GM18508 (cell line): ENCODE data around the gene BIRC2.

ENCODE experiments used
- ATAC-seq: cut with Tn5 transposase; IDR thresholded peaks from one replicate; pipeline ENCODE4 v1.9.1; 2021; ENCODE audit warnings: moderate number of reproducible peaks; ENCODE audit not compliant: insufficient read depth, unreplicated experiment

BIRC2 gene

DNA sequence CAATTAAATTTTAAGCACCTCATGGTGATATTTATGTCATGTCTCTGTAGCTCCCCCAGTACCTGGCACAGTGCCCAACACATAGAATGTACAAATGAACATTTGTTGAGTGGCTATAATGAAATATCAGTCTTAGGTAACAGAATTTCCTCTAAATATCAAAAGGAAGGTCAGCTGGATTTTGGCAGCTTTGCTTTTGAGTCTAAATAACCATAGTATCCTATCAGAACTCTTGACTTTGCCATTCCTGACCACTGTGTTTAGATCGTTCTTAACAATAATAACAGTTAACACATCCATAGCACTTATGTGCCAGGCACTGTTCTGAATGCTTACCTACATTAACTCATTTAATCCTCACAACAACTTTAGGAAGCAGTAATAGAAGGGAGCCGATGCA lies 79.0 kb downstream of the BIRC2 start:
- ATAC-seq: no peak

DNA sequence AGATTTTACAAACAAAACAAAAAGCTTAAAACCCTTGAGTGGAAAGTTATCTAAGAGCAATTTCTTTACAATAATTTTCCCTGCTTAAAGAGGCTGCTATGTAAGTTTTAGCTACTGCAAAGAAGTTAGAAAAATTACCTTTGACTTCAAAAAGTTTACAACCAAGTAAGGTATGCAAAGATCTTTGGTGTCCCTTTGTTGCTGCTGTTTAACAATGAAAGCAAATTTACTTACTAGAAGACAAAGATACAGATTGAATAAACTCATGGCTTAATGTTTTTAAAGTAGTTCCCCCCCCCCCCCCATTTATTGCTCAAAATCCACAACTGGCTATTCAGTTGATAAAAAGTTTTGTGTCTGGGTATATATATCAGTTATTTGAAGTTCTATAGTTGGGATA lies 79.6 kb downstream of the BIRC2 start:
- ATAC-seq: no peak

DNA sequence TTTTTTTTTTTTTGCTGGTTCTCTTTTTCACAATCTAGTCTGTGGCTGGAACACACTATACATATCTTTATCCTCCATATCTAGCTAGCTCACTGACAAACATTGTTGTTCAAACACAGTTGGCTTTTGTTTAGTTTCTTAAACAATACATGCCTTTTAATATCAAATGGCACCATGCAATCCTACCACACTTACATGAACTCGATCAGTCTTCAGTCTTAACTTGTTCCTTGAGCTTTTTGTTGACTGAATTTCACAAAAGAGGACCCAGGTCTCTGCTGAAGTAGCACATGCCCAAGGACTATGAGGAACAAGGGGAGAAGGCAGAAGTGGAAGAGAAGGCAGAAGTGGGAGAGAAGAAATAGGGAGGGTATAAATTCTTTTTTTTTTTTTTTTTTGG lies 80.1 kb downstream of the BIRC2 start:
- ATAC-seq: no peak
